ENCODE measurements around the gene SATL1. TPM values are rescaled to one million over a fixed set of nuclear protein-coding genes. Genes with fewer than 3 reads are reported as not detected.

SATL1 gene
- total and polyA plus RNA-seq, 9 of the 15 experiments (the other 6 are each of a cell fraction or from before 2014, with no cell fraction given) = 0.03 to 0.07 (median 0.05) TPM; not detected in 3

GRCh38 chrX:85243155-85243554 is 424 bp downstream of the SATL1 start:
- Histone ChIP-seq H3K4me1 (replicated peaks in 1 of 2; ENCODE audit: control insufficient read depth in 2 of 2, insufficient read depth in 2 of 2, low read length in 2 of 2) (peaks cover 0 to 4% of the 10 kb centered on the region in 2 experiments; a peak in 1 of 5 replicates), H2AFZ (ENCODE audit: low read depth, low read length) (peak overlapping the region; percentile 66), H3K79me2 (ENCODE audit: control insufficient read depth, insufficient read depth, low read length) (peaks cover 15% of the 10 kb centered on the region; the same call in 2 of the 3 replicates), H3K9me3 (replicated peaks; ENCODE audit: control insufficient read depth, insufficient read depth, low read depth, low read length) (no peaks in the 10 kb centered on the region), H3K36me3 (ENCODE audit: control insufficient read depth, insufficient read depth, low read length) (no peaks in the 10 kb centered on the region), H3K4me3 (peak overlapping the region; percentile 50; the same call in 1 of the 2 replicates), H3K27me3 (ENCODE audit: control insufficient read depth in 2 of 2, insufficient read depth in 2 of 2, low read length in 2 of 2) (no peaks in the 10 kb centered on the region), H3K9ac (ENCODE audit: insufficient read depth in 1 of 2, low read depth in 2 of 2, low read length in 2 of 2) (no peak overlapping the region), H3K27ac (ENCODE audit: extremely low read depth, low read depth, low read length) (no peak overlapping the region), H3K9me1 (ENCODE audit: control insufficient read depth, insufficient read depth, low read length) (no peaks in the 10 kb centered on the region), H3K4me2 (ENCODE audit: insufficient read depth, low read length) (peak overlapping the region; percentile 58), H4K20me1 (replicated peaks; ENCODE audit: control insufficient read depth, insufficient read depth, low read length) (no peaks in the 10 kb centered on the region)
- POLR2A ChIA-PET = no interaction called here
- CTCF ChIA-PET (ENCODE audit: low intra/inter-chr PET ratio) = no interaction called here
- no TSS peak for BruUV-seq (replicated peaks)
- FAIRE-seq (no peak), ATAC-seq (peak; percentile 51), DNase-seq (ENCODE audit: extremely low read depth in 1 of 4, low spot score in 3 of 4) (peak in 2 of 4 experiments; percentile 3 to 7)
- 7% methylated on average over 2 of the region's 2 CpGs for WGBS (ENCODE audit: insufficient coverage, low coverage, missing lambda C conversion rate)
- in situ Hi-C loops (cut with MboI) = no loop called here
- intact Hi-C loops (cut with micrococcal nuclease) = no loop called here
- TF ChIP-seq, protein P1, sequence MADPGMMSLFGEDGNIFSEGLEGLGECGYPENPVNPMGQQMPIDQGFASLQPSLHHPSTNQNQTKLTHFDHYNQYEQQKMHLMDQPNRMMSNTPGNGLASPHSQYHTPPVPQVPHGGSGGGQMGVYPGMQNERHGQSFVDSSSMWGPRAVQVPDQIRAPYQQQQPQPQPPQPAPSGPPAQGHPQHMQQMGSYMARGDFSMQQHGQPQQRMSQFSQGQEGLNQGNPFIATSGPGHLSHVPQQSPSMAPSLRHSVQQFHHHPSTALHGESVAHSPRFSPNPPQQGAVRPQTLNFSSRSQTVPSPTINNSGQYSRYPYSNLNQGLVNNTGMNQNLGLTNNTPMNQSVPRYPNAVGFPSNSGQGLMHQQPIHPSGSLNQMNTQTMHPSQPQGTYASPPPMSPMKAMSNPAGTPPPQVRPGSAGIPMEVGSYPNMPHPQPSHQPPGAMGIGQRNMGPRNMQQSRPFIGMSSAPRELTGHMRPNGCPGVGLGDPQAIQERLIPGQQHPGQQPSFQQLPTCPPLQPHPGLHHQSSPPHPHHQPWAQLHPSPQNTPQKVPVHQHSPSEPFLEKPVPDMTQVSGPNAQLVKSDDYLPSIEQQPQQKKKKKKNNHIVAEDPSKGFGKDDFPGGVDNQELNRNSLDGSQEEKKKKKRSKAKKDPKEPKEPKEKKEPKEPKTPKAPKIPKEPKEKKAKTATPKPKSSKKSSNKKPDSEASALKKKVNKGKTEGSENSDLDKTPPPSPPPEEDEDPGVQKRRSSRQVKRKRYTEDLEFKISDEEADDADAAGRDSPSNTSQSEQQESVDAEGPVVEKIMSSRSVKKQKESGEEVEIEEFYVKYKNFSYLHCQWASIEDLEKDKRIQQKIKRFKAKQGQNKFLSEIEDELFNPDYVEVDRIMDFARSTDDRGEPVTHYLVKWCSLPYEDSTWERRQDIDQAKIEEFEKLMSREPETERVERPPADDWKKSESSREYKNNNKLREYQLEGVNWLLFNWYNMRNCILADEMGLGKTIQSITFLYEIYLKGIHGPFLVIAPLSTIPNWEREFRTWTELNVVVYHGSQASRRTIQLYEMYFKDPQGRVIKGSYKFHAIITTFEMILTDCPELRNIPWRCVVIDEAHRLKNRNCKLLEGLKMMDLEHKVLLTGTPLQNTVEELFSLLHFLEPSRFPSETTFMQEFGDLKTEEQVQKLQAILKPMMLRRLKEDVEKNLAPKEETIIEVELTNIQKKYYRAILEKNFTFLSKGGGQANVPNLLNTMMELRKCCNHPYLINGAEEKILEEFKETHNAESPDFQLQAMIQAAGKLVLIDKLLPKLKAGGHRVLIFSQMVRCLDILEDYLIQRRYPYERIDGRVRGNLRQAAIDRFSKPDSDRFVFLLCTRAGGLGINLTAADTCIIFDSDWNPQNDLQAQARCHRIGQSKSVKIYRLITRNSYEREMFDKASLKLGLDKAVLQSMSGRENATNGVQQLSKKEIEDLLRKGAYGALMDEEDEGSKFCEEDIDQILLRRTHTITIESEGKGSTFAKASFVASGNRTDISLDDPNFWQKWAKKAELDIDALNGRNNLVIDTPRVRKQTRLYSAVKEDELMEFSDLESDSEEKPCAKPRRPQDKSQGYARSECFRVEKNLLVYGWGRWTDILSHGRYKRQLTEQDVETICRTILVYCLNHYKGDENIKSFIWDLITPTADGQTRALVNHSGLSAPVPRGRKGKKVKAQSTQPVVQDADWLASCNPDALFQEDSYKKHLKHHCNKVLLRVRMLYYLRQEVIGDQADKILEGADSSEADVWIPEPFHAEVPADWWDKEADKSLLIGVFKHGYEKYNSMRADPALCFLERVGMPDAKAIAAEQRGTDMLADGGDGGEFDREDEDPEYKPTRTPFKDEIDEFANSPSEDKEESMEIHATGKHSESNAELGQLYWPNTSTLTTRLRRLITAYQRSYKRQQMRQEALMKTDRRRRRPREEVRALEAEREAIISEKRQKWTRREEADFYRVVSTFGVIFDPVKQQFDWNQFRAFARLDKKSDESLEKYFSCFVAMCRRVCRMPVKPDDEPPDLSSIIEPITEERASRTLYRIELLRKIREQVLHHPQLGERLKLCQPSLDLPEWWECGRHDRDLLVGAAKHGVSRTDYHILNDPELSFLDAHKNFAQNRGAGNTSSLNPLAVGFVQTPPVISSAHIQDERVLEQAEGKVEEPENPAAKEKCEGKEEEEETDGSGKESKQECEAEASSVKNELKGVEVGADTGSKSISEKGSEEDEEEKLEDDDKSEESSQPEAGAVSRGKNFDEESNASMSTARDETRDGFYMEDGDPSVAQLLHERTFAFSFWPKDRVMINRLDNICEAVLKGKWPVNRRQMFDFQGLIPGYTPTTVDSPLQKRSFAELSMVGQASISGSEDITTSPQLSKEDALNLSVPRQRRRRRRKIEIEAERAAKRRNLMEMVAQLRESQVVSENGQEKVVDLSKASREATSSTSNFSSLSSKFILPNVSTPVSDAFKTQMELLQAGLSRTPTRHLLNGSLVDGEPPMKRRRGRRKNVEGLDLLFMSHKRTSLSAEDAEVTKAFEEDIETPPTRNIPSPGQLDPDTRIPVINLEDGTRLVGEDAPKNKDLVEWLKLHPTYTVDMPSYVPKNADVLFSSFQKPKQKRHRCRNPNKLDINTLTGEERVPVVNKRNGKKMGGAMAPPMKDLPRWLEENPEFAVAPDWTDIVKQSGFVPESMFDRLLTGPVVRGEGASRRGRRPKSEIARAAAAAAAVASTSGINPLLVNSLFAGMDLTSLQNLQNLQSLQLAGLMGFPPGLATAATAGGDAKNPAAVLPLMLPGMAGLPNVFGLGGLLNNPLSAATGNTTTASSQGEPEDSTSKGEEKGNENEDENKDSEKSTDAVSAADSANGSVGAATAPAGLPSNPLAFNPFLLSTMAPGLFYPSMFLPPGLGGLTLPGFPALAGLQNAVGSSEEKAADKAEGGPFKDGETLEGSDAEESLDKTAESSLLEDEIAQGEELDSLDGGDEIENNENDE (IDR thresholded peaks at IDR 0.05; ENCODE audit: low read depth, low read length) = no peak
- TF ChIP-seq ZNF785 (CRISPR knock-in tag; IDR thresholded peaks at IDR 0.05) (no peak), ARID3B (CRISPR knock-in tag; IDR thresholded peaks at IDR 0.05; ENCODE audit: borderline replicate concordance) (no peak), ZBTB5 (IDR thresholded peaks at IDR 0.05) (no peak), ZNF583 (CRISPR knock-in tag; IDR thresholded peaks at IDR 0.05) (no peak), MTF1 (CRISPR knock-in tag; IDR thresholded peaks at IDR 0.05; ENCODE audit: borderline replicate concordance) (no peak), PURB (CRISPR knock-in tag; IDR thresholded peaks at IDR 0.05; ENCODE audit: low read depth) (no peak), SAFB (IDR thresholded peaks at IDR 0.05; ENCODE audit: borderline replicate concordance, low read depth, low read length) (no peak)

Data from K562 (cell line).